Measurements from ENCODE around the gene PPP2R5E. TPM values are rescaled to one million over a fixed set of nuclear protein-coding genes. Genes with fewer than 3 reads are reported as not detected.
A peak's percentile ranks its signal among the peaks of the same experiment; 100 is the strongest.

PPP2R5E gene
- total and polyA plus RNA-seq, 2 of the 8 experiments (the other 6 are each of a cell fraction or from before 2014, with no cell fraction given), result 6.8 to 64.6 TPM

DNA sequence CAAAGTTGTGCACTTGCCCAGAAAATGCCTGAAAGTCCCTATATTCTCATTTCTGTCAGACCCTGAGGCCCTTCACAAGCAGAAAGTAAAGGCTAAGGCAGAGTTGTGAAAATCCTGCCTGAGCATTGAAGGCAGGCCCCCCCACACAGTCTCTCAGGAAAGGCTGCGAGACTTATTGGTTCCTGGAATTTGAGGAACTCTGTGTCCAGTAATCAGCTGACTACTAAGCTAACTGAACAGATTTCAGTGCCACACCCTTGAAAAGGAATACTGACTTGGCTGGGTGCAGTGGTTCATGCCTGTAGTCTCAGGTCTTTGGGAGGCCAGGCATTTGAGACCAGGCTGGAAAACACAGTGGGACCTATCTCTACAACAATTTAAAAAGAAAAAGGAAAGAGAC is 21.1 kb upstream of the PPP2R5E start:
- H3K27me3 ChIP-seq (replicated peaks in 1 of 4; ENCODE audit: control insufficient read depth in 3 of 4, extremely low read depth in 1 of 4, insufficient read depth in 3 of 4, low read length in 3 of 4), result no peaks in the 10 kb centered on the region
- H4K5ac ChIP-seq (ENCODE audit: insufficient read length, low read depth, low read length), result no peak overlapping the region
- H2BK12ac ChIP-seq (ENCODE audit: low read depth, low read length), result peak overlapping the region; percentile 27; the same call in 1 of the 2 replicates
- no peak overlapping the region for H3K27ac ChIP-seq (ENCODE audit: low read depth, low read length)
- no peaks in the 10 kb centered on the region for H3K4me1 ChIP-seq (replicated peaks in 1 of 4; ENCODE audit: control insufficient read depth in 3 of 4, insufficient read depth in 4 of 4, low read length in 3 of 4)
- TF ChIP-seq TBP (IDR thresholded peaks at IDR 0.05; ENCODE audit: low read depth, low read length), result no peak
- TF ChIP-seq GTF2F1 (IDR thresholded peaks at IDR 0.05; ENCODE audit: borderline replicate concordance, low read depth, low read length), result no peak
- TF ChIP-seq BRCA1 (IDR thresholded peaks at IDR 0.05; ENCODE audit: low read depth, low read length), result no peak
- TF ChIP-seq POU5F1 (IDR thresholded peaks at IDR 0.05; ENCODE audit: low read depth, low read length), result no peak
- TF ChIP-seq SIRT6 (IDR thresholded peaks at IDR 0.05; ENCODE audit: low read length), result no peak
- TF ChIP-seq GABPA (IDR thresholded peaks at IDR 0.05; ENCODE audit: borderline replicate concordance, insufficient read depth, low read length), result no peak
- no peak for TF ChIP-seq ASH2L (IDR thresholded peaks at IDR 0.05; ENCODE audit: low read length)
- TF ChIP-seq EZH2 (IDR thresholded peaks at IDR 0.05; ENCODE audit: low read depth, low read length, severe bottlenecking), result no peak
- no peak for TF ChIP-seq SUZ12 (IDR thresholded peaks at IDR 0.05; ENCODE audit: low read length)
- no peak for TF ChIP-seq KDM1A (IDR thresholded peaks at IDR 0.05; ENCODE audit: borderline replicate concordance, low read length)
- TF ChIP-seq SIX5 (IDR thresholded peaks at IDR 0.05; ENCODE audit: low read depth, low read length), result no peak
- TF ChIP-seq SAP30 (IDR thresholded peaks at IDR 0.05; ENCODE audit: insufficient read depth, insufficient replicate concordance, low read length), result no peak
- TF ChIP-seq BACH1 (IDR thresholded peaks at IDR 0.05; ENCODE audit: low read length), result no peak
- TF ChIP-seq CREB1 (IDR thresholded peaks at IDR 0.05), result no peak
- no peaks in the 10 kb centered on the region for H3K23me2 ChIP-seq (ENCODE audit: low read depth, low read length)
- H3K4ac ChIP-seq (replicated peaks; ENCODE audit: insufficient read length, low read depth, low read length), result no peak overlapping the region
- no peak overlapping the region for H3K18ac ChIP-seq (ENCODE audit: extremely low read depth, low read length)
- H2BK5ac ChIP-seq (ENCODE audit: low read depth, low read length), result no peak overlapping the region
- no peak overlapping the region for H3K23ac ChIP-seq (ENCODE audit: insufficient read length)
- no peaks in the 10 kb centered on the region for H3K79me1 ChIP-seq (ENCODE audit: low read depth, low read length)
- H2BK120ac ChIP-seq (replicated peaks; ENCODE audit: low read depth, low read length), result no peak overlapping the region
- POLR2A ChIA-PET (ENCODE audit: partially characterized antibody), result no interaction called here
- no peak overlapping the region for H2BK20ac ChIP-seq (ENCODE audit: low read length)
- H2AK5ac ChIP-seq (ENCODE audit: low read depth, low read length), result no peak overlapping the region
- no peak overlapping the region for H3K14ac ChIP-seq (ENCODE audit: insufficient read length)
- no peak overlapping the region for H4K91ac ChIP-seq (replicated peaks; ENCODE audit: insufficient read length, low read length)
- 100% methylated on average over 1 of the region's 1 CpG; no CpG with 5 or more reads in 1 of the 2 experiments for WGBS, 2 experiments (ENCODE audit: extremely low coverage in 1 of 2, insufficient coverage in 1 of 2, insufficient read length in 1 of 2, insufficient replicate concordance in 2 of 2, low coverage in 1 of 2, low lambda C conversion rate in 2 of 2, missing lambda C conversion rate in 1 of 2)
- no peak overlapping the region for H3K56ac ChIP-seq (replicated peaks; ENCODE audit: insufficient read length, low read depth, low read length)
- H3K9ac ChIP-seq (replicated peaks in 1 of 4; ENCODE audit: extremely low read depth in 1 of 4, low read depth in 3 of 4, low read length in 3 of 4), result no peak overlapping the region
- no peak for FAIRE-seq
- H3K4me3 ChIP-seq (ENCODE audit: extremely low read depth in 1 of 4, insufficient read depth in 2 of 4, low read depth in 3 of 4, low read length in 4 of 4), result no peak overlapping the region
- no peaks in the 10 kb centered on the region for H3K79me2 ChIP-seq (ENCODE audit: control insufficient read depth in 1 of 2, insufficient read depth in 2 of 2, low read length in 2 of 2)
- H3K4me2 ChIP-seq (ENCODE audit: insufficient read depth in 1 of 2, low read depth in 2 of 2, low read length in 2 of 2), result no peak overlapping the region
- H3K9me3 ChIP-seq (ENCODE audit: insufficient read depth in 2 of 2, low read depth in 1 of 2, low read length in 1 of 2), result no peaks in the 10 kb centered on the region
- H4K8ac ChIP-seq (ENCODE audit: extremely low read depth, insufficient read depth, low read length), result no peak overlapping the region
- no peaks in the 10 kb centered on the region for H4K20me1 ChIP-seq (replicated peaks in 1 of 2; ENCODE audit: control insufficient read depth in 1 of 2, insufficient read depth in 2 of 2, low read length in 2 of 2)
- H2BK15ac ChIP-seq (ENCODE audit: low read length), result no peak overlapping the region
- H3K36me3 ChIP-seq (ENCODE audit: control insufficient read depth in 2 of 4, insufficient read depth in 4 of 4, low read length in 3 of 4), result no peaks in the 10 kb centered on the region
- CTCF ChIA-PET (ENCODE audit: partially characterized antibody), result interaction anchor here (0.6 kb wide), 1 partner anchor 309 kb away, joined by 5 read pairs; no protein-coding TSS in a partner anchor
- H2AFZ ChIP-seq (ENCODE audit: low read length), result no peak overlapping the region
- no peak for DNase-seq (ENCODE audit: low read depth in 1 of 2, low spot score in 2 of 2)

Measured in H1 (cell line).